HG03196 (cell line): ENCODE measurements around the gene CPVL.
"Not testable (repeated sequence)": the region's sequence is repeated elsewhere in the genome, so short reads cannot be mapped to it uniquely, and the experiment has no call there.

ENCODE experiments used
- ATAC-seq: cut with Tn5 transposase; IDR thresholded peaks from one replicate; pipeline ENCODE4 v1.9.1; 2021; ENCODE audit not compliant: unreplicated experiment

CPVL gene

GRCh38 chr7:29093091-29093490 is 53.2 kb downstream of the CPVL start:
- not testable (repeated sequence) for ATAC-seq

- ATAC-seq, result peak; percentile 97
These were observed 54.6 kb downstream of the CPVL start for GRCh38 chr7:29091715-29092114.

GRCh38 chr7:29090836-29091601 is 55.3 kb downstream of the CPVL start:
- ATAC-seq, result peak; percentile 27

GRCh38 chr7:29090151-29090805 is 56.1 kb downstream of the CPVL start:
- no peak for ATAC-seq

GRCh38 chr7:29087840-29088170 is 58.5 kb downstream of the CPVL start:
- ATAC-seq, result no peak

GRCh38 chr7:29086545-29086944 is 59.8 kb downstream of the CPVL start:
- ATAC-seq, result no peak

GRCh38 chr7:29084832-29085231 is 61.5 kb downstream of the CPVL start:
- no peak for ATAC-seq

GRCh38 chr7:29080803-29081202 is 65.5 kb downstream of the CPVL start:
- no peak for ATAC-seq

- no peak for ATAC-seq
These were observed 67.8 kb downstream of the CPVL start for GRCh38 chr7:29078311-29079260.

- no peak for ATAC-seq
These were observed 68.5 kb downstream of the CPVL start for GRCh38 chr7:29077854-29078253.

GRCh38 chr7:29077176-29077575 is 69.2 kb downstream of the CPVL start:
- ATAC-seq, result no peak

GRCh38 chr7:29076631-29077030 is 69.7 kb downstream of the CPVL start:
- no peak for ATAC-seq

GRCh38 chr7:29075606-29076005 is 70.7 kb downstream of the CPVL start:
- ATAC-seq, result no peak

GRCh38 chr7:29071203-29071874 is 75.0 kb downstream of the CPVL start:
- ATAC-seq, result no peak

GRCh38 chr7:29066641-29067040 is 79.7 kb downstream of the CPVL start:
- ATAC-seq, result no peak

- no peak for ATAC-seq
These were observed 81.0 kb downstream of the CPVL start for GRCh38 chr7:29065181-29065857.

GRCh38 chr7:29063872-29064271 is 82.5 kb downstream of the CPVL start:
- ATAC-seq, result no peak

GRCh38 chr7:29063236-29063635 is 83.1 kb downstream of the CPVL start:
- ATAC-seq, result no peak

GRCh38 chr7:29053105-29053872 is 93.0 kb downstream of the CPVL start:
- ATAC-seq, result no peak

GRCh38 chr7:29046978-29047377 is 99.4 kb downstream of the CPVL start:
- no peak for ATAC-seq
